ENCODE data around the gene ANTXRL. TPM values are rescaled to one million over a fixed set of nuclear protein-coding genes. Genes with fewer than 3 reads are reported as not detected.

ANTXRL gene
- total and polyA plus RNA-seq, 2 experiments from 2014 or later: not detected

GRCh38 chr10:46325021-46325420 lies 38.2 kb downstream of the ANTXRL start:
- no peaks in the 10 kb centered on the region for H3K9me2 ChIP-seq (replicated peaks; ENCODE audit: insufficient read depth)
- no peaks in the 10 kb centered on the region for H3K4me1 ChIP-seq (ENCODE audit: insufficient read depth)
- no peaks in the 10 kb centered on the region for H3K9me3 ChIP-seq (ENCODE audit: low read depth)
- no peak for DNase-seq (ENCODE audit: low spot score)
- WGBS (ENCODE audit: low lambda C conversion rate, missing lambda C conversion rate): 86% methylated on average over 1 of the region's 1 CpG
- H3K4me2 ChIP-seq: no peak overlapping the region
- no peaks in the 10 kb centered on the region for H3K27me3 ChIP-seq
- no peak overlapping the region for H2AFZ ChIP-seq
- H3K27ac ChIP-seq: no peak overlapping the region
- TF ChIP-seq CTCF (IDR thresholded peaks at IDR 0.05; ENCODE audit: poor library complexity) (peak; percentile 20), EZH2phosphoT487 (IDR thresholded peaks at IDR 0.05; ENCODE audit: low read depth, severe bottlenecking, unreplicated experiment) (no peak), EZH2 (IDR thresholded peaks at IDR 0.05; ENCODE audit: borderline replicate concordance) (no peak)
- H4K20me1 ChIP-seq (ENCODE audit: insufficient read depth, poor library complexity, severe bottlenecking): no peaks in the 10 kb centered on the region
- H3K79me2 ChIP-seq: no peaks in the 10 kb centered on the region
- H3K36me3 ChIP-seq (replicated peaks; ENCODE audit: insufficient read depth, low read depth): no peaks in the 10 kb centered on the region
- no peak overlapping the region for H3K4me3 ChIP-seq

GRCh38 chr10:46326066-46326465 lies 39.3 kb downstream of the ANTXRL start:
- H3K4me1 ChIP-seq (ENCODE audit: insufficient read depth): no peaks in the 10 kb centered on the region
- H3K27ac ChIP-seq: no peak overlapping the region
- H3K4me3 ChIP-seq: no peak overlapping the region
- H3K9me2 ChIP-seq (replicated peaks; ENCODE audit: insufficient read depth): no peaks in the 10 kb centered on the region
- no peaks in the 10 kb centered on the region for H3K36me3 ChIP-seq (replicated peaks; ENCODE audit: insufficient read depth, low read depth)
- TF ChIP-seq EZH2phosphoT487 (IDR thresholded peaks at IDR 0.05; ENCODE audit: low read depth, severe bottlenecking, unreplicated experiment) (no peak), CTCF (IDR thresholded peaks at IDR 0.05; ENCODE audit: poor library complexity) (no peak), EZH2 (IDR thresholded peaks at IDR 0.05; ENCODE audit: borderline replicate concordance) (no peak)
- H3K4me2 ChIP-seq: no peak overlapping the region
- no peaks in the 10 kb centered on the region for H3K9me3 ChIP-seq (ENCODE audit: low read depth)
- H2AFZ ChIP-seq: no peak overlapping the region
- H4K20me1 ChIP-seq (ENCODE audit: insufficient read depth, poor library complexity, severe bottlenecking): no peaks in the 10 kb centered on the region
- WGBS (ENCODE audit: low lambda C conversion rate, missing lambda C conversion rate): 90% methylated on average over 1 of the region's 1 CpG
- no peaks in the 10 kb centered on the region for H3K27me3 ChIP-seq
- H3K79me2 ChIP-seq: no peaks in the 10 kb centered on the region
- DNase-seq (ENCODE audit: low spot score): no peak

GRCh38 chr10:46326971-46327370 lies 40.2 kb downstream of the ANTXRL start:
- no peak overlapping the region for H3K4me2 ChIP-seq
- 100% methylated on average over 4 of the region's 4 CpGs for WGBS (ENCODE audit: low lambda C conversion rate, missing lambda C conversion rate)
- H2AFZ ChIP-seq: no peak overlapping the region
- no peaks in the 10 kb centered on the region for H3K36me3 ChIP-seq (replicated peaks; ENCODE audit: insufficient read depth, low read depth)
- H3K4me3 ChIP-seq: no peak overlapping the region
- no peaks in the 10 kb centered on the region for H4K20me1 ChIP-seq (ENCODE audit: insufficient read depth, poor library complexity, severe bottlenecking)
- H3K27ac ChIP-seq: no peak overlapping the region
- H3K79me2 ChIP-seq: no peaks in the 10 kb centered on the region
- H3K9me2 ChIP-seq (replicated peaks; ENCODE audit: insufficient read depth): no peaks in the 10 kb centered on the region
- no peaks in the 10 kb centered on the region for H3K27me3 ChIP-seq
- H3K4me1 ChIP-seq (ENCODE audit: insufficient read depth): no peaks in the 10 kb centered on the region
- TF ChIP-seq EZH2 (IDR thresholded peaks at IDR 0.05; ENCODE audit: borderline replicate concordance) (no peak), CTCF (IDR thresholded peaks at IDR 0.05; ENCODE audit: poor library complexity) (no peak), EZH2phosphoT487 (IDR thresholded peaks at IDR 0.05; ENCODE audit: low read depth, severe bottlenecking, unreplicated experiment) (no peak)
- no peak for DNase-seq (ENCODE audit: low spot score)
- H3K9me3 ChIP-seq (ENCODE audit: low read depth): no peaks in the 10 kb centered on the region

GRCh38 chr10:46327685-46328084 lies 40.9 kb downstream of the ANTXRL start:
- 87% methylated on average over 5 of the region's 5 CpGs for WGBS (ENCODE audit: low lambda C conversion rate, missing lambda C conversion rate)
- no peaks in the 10 kb centered on the region for H3K9me2 ChIP-seq (replicated peaks; ENCODE audit: insufficient read depth)
- no peaks in the 10 kb centered on the region for H3K79me2 ChIP-seq
- H3K4me1 ChIP-seq (ENCODE audit: insufficient read depth): no peaks in the 10 kb centered on the region
- H3K36me3 ChIP-seq (replicated peaks; ENCODE audit: insufficient read depth, low read depth): no peaks in the 10 kb centered on the region
- no peak overlapping the region for H3K4me3 ChIP-seq
- H3K27ac ChIP-seq: no peak overlapping the region
- H3K9me3 ChIP-seq (ENCODE audit: low read depth): no peaks in the 10 kb centered on the region
- DNase-seq (ENCODE audit: low spot score): no peak
- H2AFZ ChIP-seq: no peak overlapping the region
- no peaks in the 10 kb centered on the region for H4K20me1 ChIP-seq (ENCODE audit: insufficient read depth, poor library complexity, severe bottlenecking)
- TF ChIP-seq EZH2 (IDR thresholded peaks at IDR 0.05; ENCODE audit: borderline replicate concordance) (no peak), CTCF (IDR thresholded peaks at IDR 0.05; ENCODE audit: poor library complexity) (no peak), EZH2phosphoT487 (IDR thresholded peaks at IDR 0.05; ENCODE audit: low read depth, severe bottlenecking, unreplicated experiment) (no peak)
- no peak overlapping the region for H3K4me2 ChIP-seq
- no peaks in the 10 kb centered on the region for H3K27me3 ChIP-seq
